Neural cell (in vitro differentiated cells): ENCODE data around the gene DMGDH.

Experiments
- CTCF ChIP-seq: fragments of 450-650 bp; IDR thresholded peaks from 2 replicates; pipeline ENCODE4 v1.5.1; 2014; ENCODE audit warnings: antibody characterized with exemption, mild to moderate bottlenecking, moderate library complexity; ENCODE audit not compliant: poor library complexity, severe bottlenecking
- EZH2 ChIP-seq: fragments of 200-600, 300-800 bp; shearing (Covaris generic), sonication (generic); IDR thresholded peaks from 2 replicates; pipeline ENCODE4 v1.6.1; 2014; ENCODE audit warnings: antibody characterized with exemption, low read length, borderline replicate concordance, mild to moderate bottlenecking; ENCODE audit not compliant: insufficient read depth, poor library complexity, severe bottlenecking

GRCh38 chr5:78985116-78985724 is 84.3 kb downstream of the DMGDH start, which contains the start of gene ARSB:
- no peak for TF ChIP-seq CTCF
- no peak for TF ChIP-seq EZH2
